D721Med (cell line): ENCODE measurements around the gene KLHDC8A.

Experiments used
- DNase-seq: peaks from one replicate; pipeline ENCODE4 v3.0.0; 2011; ENCODE audit warnings: low spot score; ENCODE audit not compliant: insufficient read length
- FAIRE-seq: peaks from 2 replicates; lab custom pipeline; 2011; peaks lifted over from hg19 to GRCh38; lab: Jason Lieb, UNC
- TF ChIP-seq, protein P1 (sequence below): IDR thresholded peaks from 2 replicates; pipeline ENCODE4 v1.5.1; 2012; ENCODE audit warnings: mild to moderate bottlenecking, control low read depth; ENCODE audit not compliant: insufficient read depth; ENCODE audit errors: missing control alignments

Gene KLHDC8A

DNA sequence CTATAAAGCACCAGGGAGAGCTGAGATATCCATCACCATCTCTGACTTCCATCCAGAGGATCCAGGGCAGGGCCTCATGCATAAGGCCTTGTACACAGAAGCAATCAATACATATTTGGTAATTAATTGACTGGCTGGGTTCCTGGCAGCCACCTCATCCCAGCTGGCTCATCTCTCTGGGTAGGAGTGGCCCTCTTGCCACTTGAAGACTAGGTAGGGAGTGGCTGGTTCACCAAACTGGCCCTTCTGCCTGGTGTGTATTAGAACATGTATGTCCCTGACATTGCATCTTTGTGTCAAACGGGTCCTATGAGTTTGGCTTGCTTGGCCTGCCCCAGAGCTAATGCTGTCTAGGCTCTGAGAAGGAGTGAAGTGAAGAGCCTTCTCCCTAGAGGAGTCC, 47.0 kb downstream of the KLHDC8A start:
- DNase-seq = no peak
- no peak for FAIRE-seq
- TF ChIP-seq, protein P1, sequence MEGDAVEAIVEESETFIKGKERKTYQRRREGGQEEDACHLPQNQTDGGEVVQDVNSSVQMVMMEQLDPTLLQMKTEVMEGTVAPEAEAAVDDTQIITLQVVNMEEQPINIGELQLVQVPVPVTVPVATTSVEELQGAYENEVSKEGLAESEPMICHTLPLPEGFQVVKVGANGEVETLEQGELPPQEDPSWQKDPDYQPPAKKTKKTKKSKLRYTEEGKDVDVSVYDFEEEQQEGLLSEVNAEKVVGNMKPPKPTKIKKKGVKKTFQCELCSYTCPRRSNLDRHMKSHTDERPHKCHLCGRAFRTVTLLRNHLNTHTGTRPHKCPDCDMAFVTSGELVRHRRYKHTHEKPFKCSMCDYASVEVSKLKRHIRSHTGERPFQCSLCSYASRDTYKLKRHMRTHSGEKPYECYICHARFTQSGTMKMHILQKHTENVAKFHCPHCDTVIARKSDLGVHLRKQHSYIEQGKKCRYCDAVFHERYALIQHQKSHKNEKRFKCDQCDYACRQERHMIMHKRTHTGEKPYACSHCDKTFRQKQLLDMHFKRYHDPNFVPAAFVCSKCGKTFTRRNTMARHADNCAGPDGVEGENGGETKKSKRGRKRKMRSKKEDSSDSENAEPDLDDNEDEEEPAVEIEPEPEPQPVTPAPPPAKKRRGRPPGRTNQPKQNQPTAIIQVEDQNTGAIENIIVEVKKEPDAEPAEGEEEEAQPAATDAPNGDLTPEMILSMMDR = no peak

DNA sequence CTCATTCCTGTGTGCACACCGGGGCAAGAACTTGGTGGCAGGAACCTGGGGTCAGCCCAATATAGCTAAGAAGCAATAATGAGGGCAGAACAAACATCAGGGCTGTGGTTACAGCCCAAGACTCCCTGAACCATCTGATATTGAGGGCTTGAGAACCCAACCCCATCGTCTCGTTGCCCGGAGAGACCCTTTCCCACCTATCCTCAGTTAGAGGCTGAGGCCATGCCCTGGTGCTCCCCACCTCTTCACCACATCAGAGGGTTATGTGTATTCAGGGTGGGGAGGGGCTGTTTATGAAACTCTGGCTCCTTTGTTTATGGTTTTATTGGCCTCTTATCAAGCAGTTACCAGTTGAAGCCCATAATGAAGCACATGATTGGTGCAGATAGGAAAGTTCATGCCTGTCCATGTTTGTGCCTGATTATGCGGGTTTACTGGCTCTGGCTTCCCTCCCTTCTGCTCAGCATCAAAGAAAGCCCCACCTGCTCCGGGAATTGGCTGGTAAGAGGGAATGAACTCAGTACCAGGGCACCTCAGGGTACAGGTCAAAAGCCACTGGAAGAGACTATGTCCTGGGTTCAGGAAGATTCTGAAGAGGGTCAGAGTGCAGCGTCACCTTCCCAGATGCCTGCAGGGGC, 49.7 kb downstream of the KLHDC8A start:
- TF ChIP-seq, protein P1 = no peak
- FAIRE-seq (no peak), DNase-seq (no peak)

DNA sequence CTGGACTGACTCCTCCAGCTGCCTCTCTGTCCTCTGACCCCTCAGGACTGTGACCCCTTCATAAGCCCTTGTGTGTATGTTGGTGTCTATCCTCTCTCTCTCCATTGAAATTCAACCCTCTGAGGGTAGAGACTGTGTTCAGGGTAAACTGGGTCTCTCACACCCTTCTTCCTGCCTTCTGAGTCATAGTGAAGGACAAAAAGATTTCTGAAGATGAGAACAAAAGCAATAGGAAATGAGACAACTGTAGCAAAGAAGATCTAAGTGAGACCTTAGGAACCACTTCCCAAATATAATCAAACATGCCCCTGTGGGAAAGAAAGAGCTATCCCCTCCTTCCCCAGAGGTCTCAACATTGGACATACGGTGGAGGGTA, 52.0 kb downstream of the KLHDC8A start:
- FAIRE-seq (no peak), DNase-seq (no peak)
- TF ChIP-seq, protein P1 = no peak

DNA sequence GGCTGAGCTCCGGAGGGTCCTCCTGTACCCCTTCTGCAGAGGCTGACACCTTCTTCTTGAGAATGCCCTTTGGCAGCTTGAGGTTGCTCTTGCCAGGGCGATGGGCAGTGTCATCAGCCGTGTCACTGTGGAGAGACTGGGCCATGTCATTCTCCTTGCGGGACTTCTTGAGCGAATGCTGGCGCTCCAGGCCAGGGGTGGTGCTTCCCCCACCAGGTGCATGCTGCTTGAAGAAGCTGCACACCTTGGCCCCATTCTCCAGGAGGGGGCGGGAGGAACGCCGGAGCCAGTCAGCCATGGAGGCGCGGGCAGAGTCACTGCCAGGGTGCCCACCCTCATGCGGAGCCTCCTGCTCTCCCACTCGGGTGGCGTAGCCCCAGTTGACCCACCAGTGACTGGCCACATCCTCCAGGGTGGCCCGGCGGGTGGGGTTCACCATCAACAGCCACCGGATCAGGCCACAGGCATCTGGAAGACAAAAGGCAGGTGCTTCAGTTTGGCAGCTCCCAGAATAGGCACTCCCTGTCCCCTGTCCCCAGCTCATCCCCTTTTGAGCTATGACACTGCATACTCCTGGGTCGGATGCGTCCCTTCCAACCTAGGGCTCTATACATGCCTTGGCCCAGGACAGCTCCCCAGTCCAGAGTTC, 52.6 kb downstream of the KLHDC8A start:
- no peak for DNase-seq
- TF ChIP-seq, protein P1 = no peak
- no peak for FAIRE-seq

DNA sequence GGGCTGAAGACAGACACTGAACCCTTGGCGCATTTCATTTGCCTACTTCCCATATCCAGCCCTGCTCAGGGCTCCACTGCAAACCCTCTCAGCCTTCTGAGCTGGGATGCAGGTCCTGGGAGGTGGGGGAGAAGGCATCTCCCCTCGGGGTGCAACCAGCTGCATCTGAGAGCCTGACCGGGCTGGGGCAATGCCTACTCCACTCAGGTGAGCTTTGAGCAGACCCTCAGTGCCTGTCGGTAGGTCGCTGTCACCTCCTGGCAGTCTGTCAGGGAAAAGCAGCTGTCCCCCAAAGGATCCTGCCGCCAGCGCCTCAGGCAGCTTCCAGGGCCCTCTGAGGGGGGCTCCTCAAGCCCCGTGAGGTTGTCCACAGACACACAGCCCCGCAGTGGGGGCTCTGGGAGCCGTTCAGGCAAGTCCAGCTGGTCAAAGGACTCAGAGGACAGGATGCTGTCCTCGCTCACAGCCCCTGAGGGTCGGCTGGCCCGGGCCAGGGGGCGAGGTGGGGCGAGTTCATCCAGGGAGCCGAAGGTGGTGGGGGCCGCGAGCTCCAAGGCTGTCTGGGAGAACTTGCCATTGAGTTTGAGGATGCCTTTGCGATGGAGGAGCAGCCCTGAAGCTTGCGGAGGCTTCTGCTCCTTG, 53.4 kb downstream of the KLHDC8A start:
- TF ChIP-seq, protein P1 = no peak
- FAIRE-seq = no peak
- no peak for DNase-seq

DNA sequence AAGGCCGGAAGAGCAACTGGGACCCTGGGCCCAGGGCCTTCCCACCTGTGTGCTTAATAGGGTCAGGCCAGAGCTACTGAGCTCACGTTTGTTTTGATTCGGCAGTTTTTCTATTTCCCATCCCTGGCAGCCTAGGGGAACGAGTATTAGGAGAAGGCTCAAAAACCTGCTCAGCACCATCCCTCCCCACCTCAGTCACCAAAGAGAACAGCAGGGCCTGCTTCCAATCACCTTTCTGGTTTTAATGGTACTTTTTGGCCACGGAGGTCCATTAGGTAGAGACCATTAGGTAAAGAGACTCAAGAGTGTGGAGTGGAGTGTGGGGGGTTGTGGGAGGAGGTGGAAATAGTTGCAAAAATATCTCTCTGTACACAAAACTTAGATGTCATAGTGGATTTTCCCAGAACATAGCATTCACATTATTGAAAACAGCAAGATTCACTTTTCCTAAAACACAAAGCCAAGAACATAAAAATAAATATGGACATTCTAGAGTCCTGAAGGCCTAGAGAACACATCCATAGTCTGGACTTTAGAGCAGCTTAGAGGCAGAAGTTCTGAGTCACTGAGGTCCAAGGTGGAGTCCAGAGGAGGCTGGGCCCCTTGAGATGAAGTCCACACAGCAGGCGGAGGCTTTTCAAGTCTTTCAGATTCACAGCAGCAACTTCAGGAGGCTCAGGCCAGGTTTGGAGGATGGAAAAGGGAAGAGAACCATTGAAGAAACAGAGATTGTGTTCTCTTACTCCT, 54.7 kb downstream of the KLHDC8A start:
- FAIRE-seq (no peak), DNase-seq (no peak)
- TF ChIP-seq, protein P1 = no peak
